Astrocyte (in vitro differentiated cells and primary cell): ENCODE measurements around the gene PKP1. TPM values are rescaled to one million over a fixed set of nuclear protein-coding genes. Genes with fewer than 3 reads are reported as not detected.

Source experiments
- DNase-seq: peaks from one replicate; pipeline ENCODE4 v3.0.0-alpha.2; 2010; ENCODE audit warnings: low read depth
- FAIRE-seq: peaks from 2 replicates; lab custom pipeline; 2011; peaks lifted over from hg19 to GRCh38; lab: Jason Lieb, UNC
- H2AFZ ChIP-seq: 2 replicates; pipeline ENCODE4 v1.6.0; 2012; ENCODE audit warnings: low read depth, low read length, inconsistent platforms
- H3K27ac ChIP-seq: 2 replicates; pipeline ENCODE4 v1.5.1; 2011; ENCODE audit warnings: low read depth, low read length, inconsistent platforms
- H3K27me3 ChIP-seq: 2 replicates; pipeline ENCODE4 v1.6.0; 2011; ENCODE audit warnings: low read length, inconsistent platforms; ENCODE audit not compliant: insufficient read depth
- H3K36me3 ChIP-seq: 2 replicates; pipeline ENCODE4 v1.5.1; 2011; ENCODE audit warnings: low read length, inconsistent platforms; ENCODE audit not compliant: insufficient read depth
- H3K4me1 ChIP-seq: 2 replicates; pipeline ENCODE4 v1.5.1; 2011; ENCODE audit warnings: low read length, inconsistent platforms; ENCODE audit not compliant: insufficient read depth
- H3K4me2 ChIP-seq: 2 replicates; pipeline ENCODE4 v1.6.0; 2012; ENCODE audit warnings: low read length, inconsistent platforms
- H3K4me3 ChIP-seq: 2 replicates; pipeline ENCODE4 v1.5.1; 2011; ENCODE audit warnings: low read depth, mild to moderate bottlenecking, low read length, inconsistent platforms; ENCODE audit not compliant: insufficient read depth
- H3K79me2 ChIP-seq: 2 replicates; pipeline ENCODE4 v1.6.0; 2012; ENCODE audit warnings: mild to moderate bottlenecking, low read length, inconsistent platforms; ENCODE audit not compliant: insufficient read depth
- H3K9ac ChIP-seq: 2 replicates; pipeline ENCODE4 v1.6.0; 2012; ENCODE audit warnings: mild to moderate bottlenecking, low read length, inconsistent platforms
- H3K9me3 ChIP-seq: 2 replicates; pipeline ENCODE4 v1.5.1; 2012; ENCODE audit warnings: low read depth, mild to moderate bottlenecking, low read length, inconsistent platforms; ENCODE audit not compliant: insufficient read depth
- H4K20me1 ChIP-seq: 2 replicates; pipeline ENCODE4 v1.6.0; 2012; ENCODE audit warnings: low read length, inconsistent platforms; ENCODE audit not compliant: insufficient read depth
- H3K27ac Mint-ChIP-seq: one replicate; pipeline ENCODE4 v1.8.0; 2021; ENCODE audit warnings: mild to moderate bottlenecking, mixed read lengths; ENCODE audit not compliant: unreplicated experiment
- H3K27me3 Mint-ChIP-seq: one replicate; pipeline ENCODE4 v1.8.0; 2021; ENCODE audit warnings: low read depth, mixed read lengths; ENCODE audit not compliant: unreplicated experiment
- H3K36me3 Mint-ChIP-seq: one replicate; pipeline ENCODE4 v1.8.0; 2021; ENCODE audit warnings: low read depth, mixed read lengths; ENCODE audit not compliant: unreplicated experiment
- H3K4me1 Mint-ChIP-seq: one replicate; pipeline ENCODE4 v1.8.0; 2021; ENCODE audit warnings: low read depth, mixed read lengths; ENCODE audit not compliant: unreplicated experiment
- H3K4me3 Mint-ChIP-seq: one replicate; pipeline ENCODE4 v1.8.0; 2021; ENCODE audit warnings: mild to moderate bottlenecking, moderate library complexity, mixed read lengths; ENCODE audit not compliant: unreplicated experiment
- H3K9me3 Mint-ChIP-seq: one replicate; pipeline ENCODE4 v1.8.0; 2021; ENCODE audit warnings: mild to moderate bottlenecking, mixed read lengths; ENCODE audit not compliant: unreplicated experiment
- EZH2 ChIP-seq: IDR thresholded peaks from 2 replicates; pipeline ENCODE4 v1.6.1; 2012; ENCODE audit warnings: mild to moderate bottlenecking, low read length, inconsistent platforms; ENCODE audit not compliant: insufficient read depth
- total RNA-seq: library from RNA; stranded (reverse); gene quantifications from 2 replicates; pipeline ENCODE4 v1.2.1, GENCODE V29; 2021
- TF ChIP-seq, protein P1 (sequence below): IDR thresholded peaks from 2 replicates; pipeline ENCODE4 v1.5.1; 2011; ENCODE audit warnings: low read depth, mild to moderate bottlenecking, inconsistent platforms, low read length, moderate library complexity; ENCODE audit not compliant: insufficient read depth

PKP1 gene
- total RNA-seq, 1 donor from 2014 or later, result 0.07 TPM

DNA sequence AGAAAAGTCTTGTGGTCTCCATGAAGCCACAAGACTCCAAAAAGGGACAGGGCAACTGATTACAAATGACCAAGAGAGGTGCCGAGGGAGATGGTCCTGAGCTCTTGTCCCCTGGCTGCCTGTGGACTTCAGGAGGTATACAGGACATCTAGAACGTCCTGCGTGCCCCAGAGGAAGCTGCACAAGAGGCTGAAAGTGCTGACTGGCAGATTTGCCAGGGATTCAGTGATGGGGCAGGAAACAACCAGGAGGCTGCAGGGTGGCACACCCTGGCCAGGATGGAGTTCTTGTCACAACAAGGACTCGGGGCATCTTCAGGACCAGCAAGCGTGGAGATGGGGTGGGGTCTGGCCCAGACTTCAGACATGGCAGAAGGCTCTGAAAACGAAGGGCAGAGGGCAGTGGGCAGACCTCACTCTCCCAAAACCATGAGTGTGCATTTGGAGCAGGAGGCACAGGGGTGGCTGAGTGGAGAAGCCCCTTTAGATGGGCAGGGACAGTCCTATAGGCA lies 13.4 kb upstream of the PKP1 start:
- H2AFZ ChIP-seq, result no peak overlapping the region
- TF ChIP-seq, protein P1, sequence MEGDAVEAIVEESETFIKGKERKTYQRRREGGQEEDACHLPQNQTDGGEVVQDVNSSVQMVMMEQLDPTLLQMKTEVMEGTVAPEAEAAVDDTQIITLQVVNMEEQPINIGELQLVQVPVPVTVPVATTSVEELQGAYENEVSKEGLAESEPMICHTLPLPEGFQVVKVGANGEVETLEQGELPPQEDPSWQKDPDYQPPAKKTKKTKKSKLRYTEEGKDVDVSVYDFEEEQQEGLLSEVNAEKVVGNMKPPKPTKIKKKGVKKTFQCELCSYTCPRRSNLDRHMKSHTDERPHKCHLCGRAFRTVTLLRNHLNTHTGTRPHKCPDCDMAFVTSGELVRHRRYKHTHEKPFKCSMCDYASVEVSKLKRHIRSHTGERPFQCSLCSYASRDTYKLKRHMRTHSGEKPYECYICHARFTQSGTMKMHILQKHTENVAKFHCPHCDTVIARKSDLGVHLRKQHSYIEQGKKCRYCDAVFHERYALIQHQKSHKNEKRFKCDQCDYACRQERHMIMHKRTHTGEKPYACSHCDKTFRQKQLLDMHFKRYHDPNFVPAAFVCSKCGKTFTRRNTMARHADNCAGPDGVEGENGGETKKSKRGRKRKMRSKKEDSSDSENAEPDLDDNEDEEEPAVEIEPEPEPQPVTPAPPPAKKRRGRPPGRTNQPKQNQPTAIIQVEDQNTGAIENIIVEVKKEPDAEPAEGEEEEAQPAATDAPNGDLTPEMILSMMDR, result no peak
- no peak for TF ChIP-seq EZH2
- Mint-ChIP-seq H3K4me1 (peaks cover 32% of the 10 kb centered on the region), H3K27ac (peak overlapping the region; percentile 15), H3K9me3 (peaks cover 2% of the 10 kb centered on the region), H3K36me3 (no peaks in the 10 kb centered on the region), H3K4me3 (no peak overlapping the region), H3K27me3 (peaks cover 12% of the 10 kb centered on the region)
- H3K4me3 ChIP-seq, result no peak overlapping the region
- peaks cover 40% of the 10 kb centered on the region for H3K4me1 ChIP-seq
- H4K20me1 ChIP-seq, result no peaks in the 10 kb centered on the region
- no peak overlapping the region for H3K4me2 ChIP-seq
- no peak for FAIRE-seq
- H3K9me3 ChIP-seq, result no peaks in the 10 kb centered on the region
- no peak overlapping the region for H3K27ac ChIP-seq
- DNase-seq, result no peak
- no peaks in the 10 kb centered on the region for H3K79me2 ChIP-seq
- no peaks in the 10 kb centered on the region for H3K27me3 ChIP-seq
- no peaks in the 10 kb centered on the region for H3K36me3 ChIP-seq
- no peak overlapping the region for H3K9ac ChIP-seq

DNA sequence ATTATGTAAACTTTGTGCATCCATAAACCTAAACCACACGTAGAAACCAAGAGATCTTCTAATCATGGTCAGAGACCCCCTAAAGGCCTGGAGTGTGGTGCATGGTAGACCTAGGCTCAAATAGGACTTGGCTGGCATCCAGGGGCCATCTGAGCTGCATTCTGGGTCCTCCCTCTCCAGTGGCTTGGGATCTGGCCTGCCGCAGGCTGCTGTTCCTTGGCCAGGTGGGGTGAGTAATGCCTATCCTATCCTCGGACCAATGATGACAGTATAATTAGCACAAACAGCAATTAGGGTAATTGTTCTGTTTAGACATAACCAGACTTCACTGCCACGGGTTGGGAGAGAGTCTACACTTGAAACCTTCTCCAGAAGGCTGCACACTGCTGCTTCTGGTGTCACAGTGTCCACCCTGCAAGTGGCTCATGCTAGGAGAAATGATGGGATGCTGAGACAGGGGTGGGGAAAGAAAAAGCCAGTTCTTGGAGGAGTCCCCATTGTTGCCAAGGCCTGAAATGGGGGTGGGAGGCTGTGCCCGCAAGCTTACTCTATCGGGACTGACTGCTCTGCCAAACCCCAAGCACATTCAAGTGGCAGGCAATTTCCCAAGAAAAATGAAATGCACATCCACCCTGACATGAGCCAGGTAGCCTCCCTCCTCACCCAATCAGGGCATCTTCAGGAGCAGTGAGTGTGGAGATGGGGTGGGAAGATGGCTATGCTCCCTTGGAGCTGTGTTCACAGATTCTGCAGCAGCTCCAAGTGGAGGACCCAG lies 12.5 kb upstream of the PKP1 start:
- no peak for FAIRE-seq
- H3K27me3 Mint-ChIP-seq, result peaks cover 12% of the 10 kb centered on the region

More for the DNA sequence above, 12.5 kb upstream of the PKP1 start:
- TF ChIP-seq, protein P1, result no peak
- H3K4me1 Mint-ChIP-seq, result peaks cover 32% of the 10 kb centered on the region
- no peak overlapping the region for H3K27ac Mint-ChIP-seq
- H4K20me1 ChIP-seq, result no peaks in the 10 kb centered on the region
- no peak overlapping the region for H3K4me3 ChIP-seq
- no peak for DNase-seq
- no peaks in the 10 kb centered on the region for H3K79me2 ChIP-seq
- H3K9me3 Mint-ChIP-seq, result peaks cover 2% of the 10 kb centered on the region
- no peak overlapping the region for H2AFZ ChIP-seq
- no peak overlapping the region for H3K4me3 Mint-ChIP-seq
- no peaks in the 10 kb centered on the region for H3K9me3 ChIP-seq
- H3K27ac ChIP-seq, result no peak overlapping the region
- no peaks in the 10 kb centered on the region for H3K27me3 ChIP-seq
- H3K4me2 ChIP-seq, result no peak overlapping the region
- H3K36me3 Mint-ChIP-seq, result no peaks in the 10 kb centered on the region
- no peak overlapping the region for H3K9ac ChIP-seq
- peaks cover 44% of the 10 kb centered on the region for H3K4me1 ChIP-seq
- no peaks in the 10 kb centered on the region for H3K36me3 ChIP-seq
